Fibroblast of lung (primary cell): ENCODE data around the gene LPIN2.

ENCODE experiments used
- CTCF ChIP-seq, 2 donors: IDR thresholded peaks in 1 of 2; conservative IDR thresholded peaks in 1 of 2; 1 replicate in 1 of 2; 2 replicates in 1 of 2; pipeline ENCODE4 v1.5.1; 2011 to 2012; ENCODE audit warnings: low read length in 2 of 2, control low read depth in 1 of 2, inconsistent platforms in 1 of 2, low read depth in 1 of 2, mild to moderate bottlenecking in 1 of 2
- EZH2 ChIP-seq: IDR thresholded peaks from 2 replicates; pipeline ENCODE4 v1.5.1; 2012; ENCODE audit warnings: low read length, control low read depth, mild to moderate bottlenecking; ENCODE audit errors: missing control alignments

GRCh38 chr18:3041843-3042242, 28.9 kb upstream of the LPIN2 start:
- TF ChIP-seq CTCF (conservative IDR thresholded peaks at IDR 0.05 in 1 of 2, IDR thresholded peaks at IDR 0.05 in 1 of 2; ENCODE audit: low read depth in 1 of 2, low read length in 2 of 2) (no peak), EZH2 (no peak)
